Prostate gland (tissue), 2 donors: ENCODE measurements around the gene USP9Y. TPM values are rescaled to one million over a fixed set of nuclear protein-coding genes. Genes with fewer than 3 reads are reported as not detected.

Source experiments
- DNase-seq: peaks from one replicate; pipeline ENCODE4 v3.0.0-alpha.2; 2019; ENCODE audit warnings: low spot score
- H3K27ac ChIP-seq, 2 donors: fragments of 200-600 bp; sonication (generic); 2 replicates each; pipeline ENCODE4 v1.5.1; 2017 to 2019
- H3K27me3 ChIP-seq: fragments of 200-600 bp; sonication (generic); replicated peaks from 2 replicates; pipeline ENCODE4 v1.5.1; 2019; ENCODE audit not compliant: insufficient read depth
- H3K36me3 ChIP-seq, 2 donors: fragments of 200-600 bp; sonication (generic); 1 replicate in 1 of 2; 2 replicates in 1 of 2; pipeline versions ENCODE4 v1.5.1 to v1.8.1; 2017 to 2019
- H3K4me1 ChIP-seq: fragments of 200-600 bp; sonication (generic); replicated peaks from 2 replicates; pipeline ENCODE4 v1.5.1; 2019
- H3K4me3 ChIP-seq, 2 donors: fragments of 200-600 bp; sonication (generic); 2 replicates each; pipeline ENCODE4 v1.5.1; 2017 to 2019
- H3K9me3 ChIP-seq: fragments of 200-600 bp; sonication (generic); 2 replicates; pipeline ENCODE4 v1.5.1; 2017
- CTCF ChIP-seq, 4 experiments: fragments of 200-600 bp in 2 of 4; fragments of 450-650 bp in 2 of 4; sonication (generic) in 2 of 4; IDR thresholded peaks; 1 replicate in 3 of 4; 2 replicates in 1 of 4; pipeline ENCODE4 v1.5.1; 2016 to 2019; ENCODE audit warnings: antibody characterized with exemption in 4 of 4, mild to moderate bottlenecking in 2 of 4, moderate library complexity in 2 of 4
- POLR2A ChIP-seq: fragments of 450-650 bp; IDR thresholded peaks from one replicate; pipeline ENCODE4 v1.6.1; 2016; ENCODE audit warnings: antibody characterized with exemption, mild to moderate bottlenecking
- POLR2AphosphoS5 ChIP-seq: sonication (generic); formaldehyde crosslinking; IDR thresholded peaks from one replicate; pipeline ENCODE4 v1.6.1; 2017; ENCODE audit warnings: antibody characterized with exemption
- WGBS: methylation state at CpG from one replicate; pipeline ENCODE4 v1.1.5; 2018; 5-methylcytosine and 5-hydroxymethylcytosine counted together
- intact Hi-C: fragments of 100-400 bp; cut with DNase I; formaldehyde crosslinking; loops from one replicate; pipeline ENCODE4 v1.14.2; 2022
- total RNA-seq, 2 donors: library from RNA; depleted of rRNA; stranded (reverse); fragments of >200 nt; gene quantifications; one replicate each; pipeline ENCODE4 v1.1.0, GENCODE V29; 2016

The USP9Y gene
- total RNA-seq, 2 donors from 2014 or later = 28.2 to 33.9 TPM

GRCh38 chrY:12826791-12827190 lies 125.8 kb downstream of the USP9Y start:
- TF ChIP-seq CTCF (IDR thresholded peaks at IDR 0.05) = no peak
- no peak for TF ChIP-seq POLR2AphosphoS5
- TF ChIP-seq POLR2A = no peak
- Histone ChIP-seq H3K27ac (no peak overlapping the region), H3K9me3 (no peaks in the 10 kb centered on the region), H3K4me3 (no peak overlapping the region), H3K4me1 (no peaks in the 10 kb centered on the region), H3K36me3 (no peaks in the 10 kb centered on the region), H3K27me3 (no peaks in the 10 kb centered on the region)
- no peak for DNase-seq
- intact Hi-C loops = no loop called here
- 100% methylated on average over 1 of the region's 1 CpG for WGBS

GRCh38 chrY:12833284-12833683 lies 132.3 kb downstream of the USP9Y start:
- Histone ChIP-seq H3K9me3 (no peaks in the 10 kb centered on the region), H3K27me3 (no peaks in the 10 kb centered on the region), H3K4me1 (no peaks in the 10 kb centered on the region), H3K27ac (no peak overlapping the region), H3K4me3 (no peak overlapping the region), H3K36me3 (no peaks in the 10 kb centered on the region)
- intact Hi-C loops = no loop called here
- TF ChIP-seq POLR2A (no peak), CTCF (IDR thresholded peaks at IDR 0.05) (no peak), POLR2AphosphoS5 (no peak)
- no peak for DNase-seq
- WGBS = 91% methylated on average over 3 of the region's 3 CpGs

GRCh38 chrY:12837550-12837949 lies 136.5 kb downstream of the USP9Y start:
- DNase-seq = no peak
- 97% methylated on average over 2 of the region's 2 CpGs for WGBS
- Histone ChIP-seq H3K27ac (no peak overlapping the region), H3K4me1 (no peaks in the 10 kb centered on the region), H3K9me3 (no peaks in the 10 kb centered on the region), H3K36me3 (no peaks in the 10 kb centered on the region), H3K27me3 (no peaks in the 10 kb centered on the region), H3K4me3 (no peak overlapping the region)
- TF ChIP-seq POLR2AphosphoS5 = no peak
- no peak for TF ChIP-seq POLR2A
- TF ChIP-seq CTCF (IDR thresholded peaks at IDR 0.05) = no peak
- intact Hi-C loops = no loop called here

GRCh38 chrY:12841368-12841767 lies 140.3 kb downstream of the USP9Y start:
- Histone ChIP-seq H3K9me3 (no peaks in the 10 kb centered on the region), H3K4me1 (no peaks in the 10 kb centered on the region), H3K4me3 (no peak overlapping the region), H3K36me3 (no peaks in the 10 kb centered on the region), H3K27ac (no peak overlapping the region), H3K27me3 (no peaks in the 10 kb centered on the region)
- WGBS = 94% methylated on average over 2 of the region's 2 CpGs
- intact Hi-C loops = no loop called here
- DNase-seq = no peak
- TF ChIP-seq POLR2A (no peak), CTCF (IDR thresholded peaks at IDR 0.05) (no peak), POLR2AphosphoS5 (no peak)

GRCh38 chrY:12846793-12847192 lies 145.8 kb downstream of the USP9Y start:
- no peak overlapping the region for H3K4me3 ChIP-seq
- intact Hi-C loops = no loop called here
- WGBS = 99% methylated on average over 3 of the region's 3 CpGs
- no peak for DNase-seq
- H3K27ac ChIP-seq = no peak overlapping the region
- no peaks in the 10 kb centered on the region for H3K27me3 ChIP-seq
- no peaks in the 10 kb centered on the region for H3K4me1 ChIP-seq
- no peaks in the 10 kb centered on the region for H3K36me3 ChIP-seq
- H3K9me3 ChIP-seq = no peaks in the 10 kb centered on the region
- TF ChIP-seq CTCF (IDR thresholded peaks at IDR 0.05) (no peak), POLR2AphosphoS5 (no peak), POLR2A (no peak)
